ENCODE data around the gene C1orf159.

GRCh38 chr1:1116701-1117468 is 996 bp upstream of the C1orf159 start:
- TF ChIP-seq RCOR1 (conservative IDR thresholded peaks at IDR 0.05; ENCODE audit: low read depth, low read length), result no peak
- TF ChIP-seq EZH2 (IDR thresholded peaks at IDR 0.05; ENCODE audit: borderline replicate concordance, control insufficient read depth, low read depth, low read length), result no peak
- no peak for TF ChIP-seq POLR2A (IDR thresholded peaks at IDR 0.05; ENCODE audit: low read depth, low read length)
- no peak for TF ChIP-seq RELB (IDR thresholded peaks at IDR 0.05; ENCODE audit: low read depth)
- no peak for TF ChIP-seq CTCF (IDR thresholded peaks at IDR 0.05 in 2 of 3, conservative IDR thresholded peaks at IDR 0.05 in 1 of 3; ENCODE audit: control insufficient read depth in 2 of 3, extremely low read depth in 1 of 3, insufficient read depth in 1 of 3, low read depth in 3 of 3, low read length in 3 of 3)

All from GM12878 (cell line).